Measurements from ENCODE around the gene USP40.

DNA sequence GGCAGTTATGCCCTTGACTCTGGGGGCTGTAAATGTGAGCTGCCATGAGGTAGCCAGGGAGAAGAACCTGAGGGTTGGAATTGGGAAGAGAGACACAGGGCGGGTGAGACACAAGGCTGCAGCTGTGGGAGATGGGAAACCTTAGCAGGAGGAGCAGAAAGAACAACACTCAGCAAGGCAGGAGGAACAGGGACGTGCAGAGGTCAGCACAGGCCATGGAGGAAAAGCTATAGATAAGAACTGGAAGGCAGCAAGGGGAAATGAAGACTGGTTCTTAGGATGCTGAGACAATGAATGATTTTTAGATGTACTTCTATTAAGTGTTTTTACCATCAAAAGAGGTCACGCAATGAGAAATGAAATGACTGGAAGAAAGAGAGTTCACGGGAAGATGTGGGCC, 80.2 kb downstream of the USP40 start:
- TF ChIP-seq, protein P1, sequence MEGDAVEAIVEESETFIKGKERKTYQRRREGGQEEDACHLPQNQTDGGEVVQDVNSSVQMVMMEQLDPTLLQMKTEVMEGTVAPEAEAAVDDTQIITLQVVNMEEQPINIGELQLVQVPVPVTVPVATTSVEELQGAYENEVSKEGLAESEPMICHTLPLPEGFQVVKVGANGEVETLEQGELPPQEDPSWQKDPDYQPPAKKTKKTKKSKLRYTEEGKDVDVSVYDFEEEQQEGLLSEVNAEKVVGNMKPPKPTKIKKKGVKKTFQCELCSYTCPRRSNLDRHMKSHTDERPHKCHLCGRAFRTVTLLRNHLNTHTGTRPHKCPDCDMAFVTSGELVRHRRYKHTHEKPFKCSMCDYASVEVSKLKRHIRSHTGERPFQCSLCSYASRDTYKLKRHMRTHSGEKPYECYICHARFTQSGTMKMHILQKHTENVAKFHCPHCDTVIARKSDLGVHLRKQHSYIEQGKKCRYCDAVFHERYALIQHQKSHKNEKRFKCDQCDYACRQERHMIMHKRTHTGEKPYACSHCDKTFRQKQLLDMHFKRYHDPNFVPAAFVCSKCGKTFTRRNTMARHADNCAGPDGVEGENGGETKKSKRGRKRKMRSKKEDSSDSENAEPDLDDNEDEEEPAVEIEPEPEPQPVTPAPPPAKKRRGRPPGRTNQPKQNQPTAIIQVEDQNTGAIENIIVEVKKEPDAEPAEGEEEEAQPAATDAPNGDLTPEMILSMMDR (conservative IDR thresholded peaks at IDR 0.05), result no peak
- TF ChIP-seq EZH2 (IDR thresholded peaks at IDR 0.05; ENCODE audit: low read depth), result no peak

Data from PC-9 (cell line).